HepG2 (cell line): ENCODE measurements around the gene CD79A. TPM values are rescaled to one million over a fixed set of nuclear protein-coding genes. Genes with fewer than 3 reads are reported as not detected.

Experiments
- DNMT1 ChIP-seq: sonication (generic); formaldehyde crosslinking; IDR thresholded peaks from 2 replicates; pipeline ENCODE4 v1.5.1; 2020; ENCODE audit warnings: mild to moderate bottlenecking, missing genetic modification reagents
- FOXP1 ChIP-seq, 2 experiments: fragments of 450-650 bp in 1 of 2; IDR thresholded peaks; 2 replicates each; pipeline ENCODE4 v1.6.1; 2017 to 2018; ENCODE audit warnings: antibody characterized with exemption in 1 of 2
- GZF1 ChIP-seq: sonication (generic); formaldehyde crosslinking; IDR thresholded peaks from 2 replicates; pipeline ENCODE4 v1.5.1; 2020; ENCODE audit warnings: mild to moderate bottlenecking, missing genetic modification reagents
- HNRNPL ChIP-seq: fragments of 200-400 bp; formaldehyde crosslinking; IDR thresholded peaks from 2 replicates; pipeline ENCODE4 v1.6.1; 2017; ENCODE audit warnings: mild to moderate bottlenecking, low read depth, low read length
- IRX3 ChIP-seq: sonication (generic); formaldehyde crosslinking; IDR thresholded peaks from 2 replicates; pipeline ENCODE4 v1.8.1; 2023; ENCODE audit warnings: mild to moderate bottlenecking, low read depth, missing genetic modification reagents, borderline replicate concordance
- KDM1A ChIP-seq: IDR thresholded peaks from 2 replicates; pipeline ENCODE4 v1.6.1; 2016; ENCODE audit warnings: missing compliant biosample characterization
- MYNN ChIP-seq: sonication (generic); formaldehyde crosslinking; IDR thresholded peaks from 2 replicates; pipeline ENCODE4 v1.4.0; 2020; ENCODE audit warnings: mild to moderate bottlenecking, low read depth, missing genetic modification reagents
- POLR2G ChIP-seq: fragments of 200-400 bp; formaldehyde crosslinking; IDR thresholded peaks from 2 replicates; pipeline ENCODE4 v1.6.1; 2018; ENCODE audit warnings: mild to moderate bottlenecking, low read depth, low read length, moderate library complexity
- SIX1 ChIP-seq: sonication (generic); formaldehyde crosslinking; IDR thresholded peaks from 2 replicates; pipeline ENCODE4 v1.4.0; 2020; ENCODE audit warnings: missing genetic modification reagents, borderline replicate concordance
- TBX2 ChIP-seq: sonication (generic); formaldehyde crosslinking; IDR thresholded peaks from 2 replicates; pipeline ENCODE4 v1.5.0; 2020; ENCODE audit warnings: missing genetic modification reagents, mild to moderate bottlenecking, borderline replicate concordance
- ZBTB7A ChIP-seq: sonication (generic); formaldehyde crosslinking; IDR thresholded peaks from 2 replicates; pipeline ENCODE4 v1.8.0; 2022; ENCODE audit warnings: mild to moderate bottlenecking, missing genetic modification reagents
- ZNF383 ChIP-seq: sonication (generic); formaldehyde crosslinking; IDR thresholded peaks from 2 replicates; pipeline ENCODE4 v1.4.0; 2020; ENCODE audit warnings: missing genetic modification reagents, mild to moderate bottlenecking, borderline replicate concordance
- ZNF549 ChIP-seq: sonication (generic); formaldehyde crosslinking; IDR thresholded peaks from 2 replicates; pipeline ENCODE4 v1.5.0; 2020; ENCODE audit warnings: missing genetic modification reagents
- ZNF672 ChIP-seq: sonication (generic); formaldehyde crosslinking; IDR thresholded peaks from 2 replicates; pipeline ENCODE4 v1.8.1; 2022; ENCODE audit warnings: missing genetic modification reagents
- ZNF768 ChIP-seq: sonication (generic); formaldehyde crosslinking; IDR thresholded peaks from 2 replicates; pipeline ENCODE4 v1.4.0; 2020; ENCODE audit warnings: missing genetic modification reagents
- ZSCAN22 ChIP-seq: sonication (generic); formaldehyde crosslinking; IDR thresholded peaks from 2 replicates; pipeline ENCODE4 v1.4.0; 2020; ENCODE audit warnings: mild to moderate bottlenecking, missing genetic modification reagents
- polyA plus RNA-seq, 8 experiments: library from polyadenylated mRNA; depleted of rRNA in 3 of 8; stranded (reverse) in 7 of 8; unstranded in 1 of 8; fragments of >200 nt; fragmentation: Illumina TruSeq in 4 of 8; extraction: Trizol in 4 of 8; gene quantifications; 2 replicates each; pipeline versions ENCODE4 v1.2.1 to v1.2.3, GENCODE V29; 2011 to 2016; ENCODE audit warnings: low read depth in 4 of 8, missing spikeins in 1 of 8, mixed read lengths in 1 of 8; ENCODE audit not compliant: insufficient read depth in 1 of 8
- total RNA-seq, 5 experiments: library from RNA; depleted of rRNA; stranded (reverse); fragments of >200 nt; fragmentation: Illumina TruSeq; extraction: Trizol; gene quantifications; 2 replicates each; pipeline ENCODE4 v1.2.3, GENCODE V29; 2016; ENCODE audit warnings: low read depth in 1 of 5
- TF ChIP-seq, protein P1 (sequence below): sonication (generic); formaldehyde crosslinking; IDR thresholded peaks from 2 replicates; pipeline ENCODE4 v1.5.1; 2020; ENCODE audit warnings: missing genetic modification reagents, mild to moderate bottlenecking, borderline replicate concordance
- TF ChIP-seq, protein P2 (sequence below): sonication (generic); formaldehyde crosslinking; IDR thresholded peaks from 2 replicates; pipeline ENCODE4 v1.5.0; 2020; ENCODE audit warnings: mild to moderate bottlenecking, missing genetic modification reagents
- TF ChIP-seq, protein P3 (sequence below): sonication (generic); formaldehyde crosslinking; IDR thresholded peaks from 2 replicates; pipeline ENCODE4 v1.4.0; 2020; ENCODE audit warnings: missing genetic modification reagents, borderline replicate concordance
- TF ChIP-seq, protein P4 (sequence below): sonication (generic); formaldehyde crosslinking; IDR thresholded peaks from 2 replicates; pipeline ENCODE4 v1.5.0; 2020; ENCODE audit warnings: missing genetic modification reagents

CD79A gene
- total and polyA plus RNA-seq, 2 of the 13 experiments (the other 11 are each of a cell fraction or from before 2014, with no cell fraction given) = 0.24 to 0.33 TPM

DNA sequence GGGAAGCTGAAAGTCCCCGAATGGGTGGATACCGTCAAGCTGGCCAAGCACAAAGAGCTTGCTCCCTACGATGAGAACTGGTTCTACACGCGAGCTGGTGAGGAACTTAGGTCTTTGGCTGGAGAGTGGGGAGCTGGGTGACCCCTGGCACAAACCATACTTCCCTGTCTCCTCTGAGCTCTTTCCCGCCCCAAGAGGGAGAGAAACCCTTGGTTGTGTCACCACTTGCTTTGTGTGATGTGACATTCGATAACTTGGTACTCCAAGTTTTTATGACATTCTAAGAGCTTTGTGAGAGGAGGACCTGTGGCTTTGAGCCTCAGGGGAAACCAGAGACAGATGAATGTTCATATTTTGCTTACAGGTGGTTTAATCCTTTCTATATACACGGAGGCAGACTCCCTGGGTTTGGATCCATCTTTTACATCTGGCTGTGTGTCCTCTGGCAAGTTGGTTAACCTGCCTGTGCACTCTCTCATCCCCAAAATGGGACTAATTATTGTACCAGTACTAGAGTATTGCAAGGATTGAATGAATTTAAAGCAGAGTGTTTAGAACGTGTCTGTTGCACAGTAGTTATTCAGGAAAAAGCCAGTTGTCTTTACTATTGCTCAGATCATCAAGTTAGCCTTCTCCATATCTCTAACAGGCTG is 15.8 kb upstream of the CD79A start (continued):
- TF ChIP-seq, protein P1, sequence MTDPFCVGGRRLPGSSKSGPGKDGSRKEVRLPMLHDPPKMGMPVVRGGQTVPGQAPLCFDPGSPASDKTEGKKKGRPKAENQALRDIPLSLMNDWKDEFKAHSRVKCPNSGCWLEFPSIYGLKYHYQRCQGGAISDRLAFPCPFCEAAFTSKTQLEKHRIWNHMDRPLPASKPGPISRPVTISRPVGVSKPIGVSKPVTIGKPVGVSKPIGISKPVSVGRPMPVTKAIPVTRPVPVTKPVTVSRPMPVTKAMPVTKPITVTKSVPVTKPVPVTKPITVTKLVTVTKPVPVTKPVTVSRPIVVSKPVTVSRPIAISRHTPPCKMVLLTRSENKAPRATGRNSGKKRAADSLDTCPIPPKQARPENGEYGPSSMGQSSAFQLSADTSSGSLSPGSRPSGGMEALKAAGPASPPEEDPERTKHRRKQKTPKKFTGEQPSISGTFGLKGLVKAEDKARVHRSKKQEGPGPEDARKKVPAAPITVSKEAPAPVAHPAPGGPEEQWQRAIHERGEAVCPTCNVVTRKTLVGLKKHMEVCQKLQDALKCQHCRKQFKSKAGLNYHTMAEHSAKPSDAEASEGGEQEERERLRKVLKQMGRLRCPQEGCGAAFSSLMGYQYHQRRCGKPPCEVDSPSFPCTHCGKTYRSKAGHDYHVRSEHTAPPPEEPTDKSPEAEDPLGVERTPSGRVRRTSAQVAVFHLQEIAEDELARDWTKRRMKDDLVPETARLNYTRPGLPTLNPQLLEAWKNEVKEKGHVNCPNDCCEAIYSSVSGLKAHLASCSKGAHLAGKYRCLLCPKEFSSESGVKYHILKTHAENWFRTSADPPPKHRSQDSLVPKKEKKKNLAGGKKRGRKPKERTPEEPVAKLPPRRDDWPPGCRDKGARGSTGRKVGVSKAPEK (CRISPR knock-in tag) = no peak
- TF ChIP-seq, protein P2, sequence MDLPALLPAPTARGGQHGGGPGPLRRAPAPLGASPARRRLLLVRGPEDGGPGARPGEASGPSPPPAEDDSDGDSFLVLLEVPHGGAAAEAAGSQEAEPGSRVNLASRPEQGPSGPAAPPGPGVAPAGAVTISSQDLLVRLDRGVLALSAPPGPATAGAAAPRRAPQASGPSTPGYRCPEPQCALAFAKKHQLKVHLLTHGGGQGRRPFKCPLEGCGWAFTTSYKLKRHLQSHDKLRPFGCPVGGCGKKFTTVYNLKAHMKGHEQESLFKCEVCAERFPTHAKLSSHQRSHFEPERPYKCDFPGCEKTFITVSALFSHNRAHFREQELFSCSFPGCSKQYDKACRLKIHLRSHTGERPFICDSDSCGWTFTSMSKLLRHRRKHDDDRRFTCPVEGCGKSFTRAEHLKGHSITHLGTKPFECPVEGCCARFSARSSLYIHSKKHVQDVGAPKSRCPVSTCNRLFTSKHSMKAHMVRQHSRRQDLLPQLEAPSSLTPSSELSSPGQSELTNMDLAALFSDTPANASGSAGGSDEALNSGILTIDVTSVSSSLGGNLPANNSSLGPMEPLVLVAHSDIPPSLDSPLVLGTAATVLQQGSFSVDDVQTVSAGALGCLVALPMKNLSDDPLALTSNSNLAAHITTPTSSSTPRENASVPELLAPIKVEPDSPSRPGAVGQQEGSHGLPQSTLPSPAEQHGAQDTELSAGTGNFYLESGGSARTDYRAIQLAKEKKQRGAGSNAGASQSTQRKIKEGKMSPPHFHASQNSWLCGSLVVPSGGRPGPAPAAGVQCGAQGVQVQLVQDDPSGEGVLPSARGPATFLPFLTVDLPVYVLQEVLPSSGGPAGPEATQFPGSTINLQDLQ (CRISPR knock-in tag) = no peak
- TF ChIP-seq ZNF383 (CRISPR knock-in tag) (no peak), ZNF549 (CRISPR knock-in tag) (no peak), POLR2G (peak; percentile 37; the same call in 1 of the 2 replicates), IRX3 (CRISPR knock-in tag) (no peak), FOXP1 (IDR thresholded peaks at IDR 0.05) (no peak), FOXP1 (CRISPR knock-in tag; IDR thresholded peaks at IDR 0.05) (no peak), ZNF672 (CRISPR knock-in tag) (no peak), SIX1 (no peak), HNRNPL (0 out of 2 replicates have a peak, but pooled peaks have one; percentile 1), TBX2 (CRISPR knock-in tag) (no peak), KDM1A (CRISPR knock-in tag) (no peak), MYNN (CRISPR knock-in tag) (no peak), ZNF768 (CRISPR knock-in tag) (peak; percentile 47; the same call in 1 of the 2 replicates), GZF1 (CRISPR knock-in tag) (no peak), DNMT1 (CRISPR knock-in tag) (no peak), ZSCAN22 (no peak), ZBTB7A (CRISPR knock-in tag) (no peak)
- TF ChIP-seq, protein P3, sequence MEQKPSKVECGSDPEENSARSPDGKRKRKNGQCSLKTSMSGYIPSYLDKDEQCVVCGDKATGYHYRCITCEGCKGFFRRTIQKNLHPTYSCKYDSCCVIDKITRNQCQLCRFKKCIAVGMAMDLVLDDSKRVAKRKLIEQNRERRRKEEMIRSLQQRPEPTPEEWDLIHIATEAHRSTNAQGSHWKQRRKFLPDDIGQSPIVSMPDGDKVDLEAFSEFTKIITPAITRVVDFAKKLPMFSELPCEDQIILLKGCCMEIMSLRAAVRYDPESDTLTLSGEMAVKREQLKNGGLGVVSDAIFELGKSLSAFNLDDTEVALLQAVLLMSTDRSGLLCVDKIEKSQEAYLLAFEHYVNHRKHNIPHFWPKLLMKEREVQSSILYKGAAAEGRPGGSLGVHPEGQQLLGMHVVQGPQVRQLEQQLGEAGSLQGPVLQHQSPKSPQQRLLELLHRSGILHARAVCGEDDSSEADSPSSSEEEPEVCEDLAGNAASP = no peak
- TF ChIP-seq, protein P4, sequence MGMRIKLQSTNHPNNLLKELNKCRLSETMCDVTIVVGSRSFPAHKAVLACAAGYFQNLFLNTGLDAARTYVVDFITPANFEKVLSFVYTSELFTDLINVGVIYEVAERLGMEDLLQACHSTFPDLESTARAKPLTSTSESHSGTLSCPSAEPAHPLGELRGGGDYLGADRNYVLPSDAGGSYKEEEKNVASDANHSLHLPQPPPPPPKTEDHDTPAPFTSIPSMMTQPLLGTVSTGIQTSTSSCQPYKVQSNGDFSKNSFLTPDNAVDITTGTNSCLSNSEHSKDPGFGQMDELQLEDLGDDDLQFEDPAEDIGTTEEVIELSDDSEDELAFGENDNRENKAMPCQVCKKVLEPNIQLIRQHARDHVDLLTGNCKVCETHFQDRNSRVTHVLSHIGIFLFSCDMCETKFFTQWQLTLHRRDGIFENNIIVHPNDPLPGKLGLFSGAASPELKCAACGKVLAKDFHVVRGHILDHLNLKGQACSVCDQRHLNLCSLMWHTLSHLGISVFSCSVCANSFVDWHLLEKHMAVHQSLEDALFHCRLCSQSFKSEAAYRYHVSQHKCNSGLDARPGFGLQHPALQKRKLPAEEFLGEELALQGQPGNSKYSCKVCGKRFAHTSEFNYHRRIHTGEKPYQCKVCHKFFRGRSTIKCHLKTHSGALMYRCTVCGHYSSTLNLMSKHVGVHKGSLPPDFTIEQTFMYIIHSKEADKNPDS = no peak
